Activated T-cell treated with anti-CD3 and anti-CD28 coated beads for 1 hour (primary cell): ENCODE data around the gene RRN3.
"Not testable (repeated sequence)": the region's sequence is repeated elsewhere in the genome, so short reads cannot be mapped to it uniquely, and the experiment has no call there.

ENCODE experiments used
- DNase-seq: peaks from one replicate; pipeline ENCODE4 v3.0.0-alpha.2; 2020; ENCODE audit warnings: low read depth

The RRN3 gene

DNA sequence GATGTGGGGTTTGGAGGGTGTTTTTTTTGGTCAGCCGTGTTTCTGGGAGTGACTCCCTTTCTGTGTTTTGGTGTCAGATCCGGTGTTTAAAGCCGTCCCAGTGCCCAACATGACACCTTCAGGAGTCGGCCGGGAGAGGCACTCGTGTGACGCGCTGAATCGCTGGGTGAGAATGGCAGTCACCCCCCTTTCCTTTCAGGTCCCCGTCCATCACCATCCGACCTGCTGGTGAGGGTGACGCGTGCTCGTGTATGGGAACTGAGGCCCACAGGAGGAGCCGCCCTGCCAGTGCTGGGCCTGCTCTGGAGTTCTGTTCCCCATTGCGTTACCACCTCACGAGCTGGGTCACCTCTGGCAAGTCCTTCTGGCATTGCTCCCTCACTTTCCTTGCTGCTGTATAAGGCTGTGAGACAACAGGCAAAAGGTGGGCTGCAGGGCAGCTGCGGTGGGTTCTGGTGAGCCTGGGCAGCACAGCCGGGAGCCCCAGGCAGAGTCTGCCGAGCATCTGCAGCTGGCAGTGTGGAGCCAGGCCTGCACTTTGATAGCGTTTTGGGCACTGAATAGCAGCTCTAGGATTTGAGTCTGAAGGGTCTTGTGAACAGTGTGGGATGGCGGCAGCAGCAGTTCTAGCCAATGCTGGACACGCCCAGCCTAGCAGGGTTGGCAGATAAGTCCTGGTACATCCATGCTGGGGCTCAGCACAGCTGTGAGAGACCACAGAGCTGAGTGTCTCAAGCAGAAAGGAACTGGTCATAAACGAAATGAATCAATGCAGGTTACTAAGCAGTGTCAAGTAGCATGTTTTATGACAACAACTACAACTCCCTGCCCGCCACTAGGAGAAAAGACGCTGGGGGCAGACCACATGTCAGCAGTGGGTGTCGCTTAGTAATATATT, 65.0 kb downstream of the RRN3 start:
- not testable (repeated sequence) for DNase-seq

DNA sequence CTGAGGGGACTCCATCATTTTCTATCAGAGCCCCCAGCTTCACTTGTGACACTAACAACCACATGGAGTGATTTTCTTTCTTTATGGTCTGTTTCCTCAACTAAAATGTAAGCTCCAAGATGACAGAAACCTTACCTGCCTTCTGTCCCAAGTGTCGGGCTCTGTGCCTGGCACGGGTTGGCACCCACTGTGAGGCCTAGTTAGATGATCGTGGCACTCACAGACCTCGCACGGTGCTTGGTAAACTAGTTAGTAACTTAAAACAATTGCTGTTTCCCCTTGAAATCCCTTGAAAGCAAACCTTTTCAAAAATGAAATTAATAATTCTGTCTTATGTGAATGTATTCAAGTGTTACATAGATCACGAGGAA, 65.7 kb downstream of the RRN3 start:
- DNase-seq: not testable (repeated sequence)

DNA sequence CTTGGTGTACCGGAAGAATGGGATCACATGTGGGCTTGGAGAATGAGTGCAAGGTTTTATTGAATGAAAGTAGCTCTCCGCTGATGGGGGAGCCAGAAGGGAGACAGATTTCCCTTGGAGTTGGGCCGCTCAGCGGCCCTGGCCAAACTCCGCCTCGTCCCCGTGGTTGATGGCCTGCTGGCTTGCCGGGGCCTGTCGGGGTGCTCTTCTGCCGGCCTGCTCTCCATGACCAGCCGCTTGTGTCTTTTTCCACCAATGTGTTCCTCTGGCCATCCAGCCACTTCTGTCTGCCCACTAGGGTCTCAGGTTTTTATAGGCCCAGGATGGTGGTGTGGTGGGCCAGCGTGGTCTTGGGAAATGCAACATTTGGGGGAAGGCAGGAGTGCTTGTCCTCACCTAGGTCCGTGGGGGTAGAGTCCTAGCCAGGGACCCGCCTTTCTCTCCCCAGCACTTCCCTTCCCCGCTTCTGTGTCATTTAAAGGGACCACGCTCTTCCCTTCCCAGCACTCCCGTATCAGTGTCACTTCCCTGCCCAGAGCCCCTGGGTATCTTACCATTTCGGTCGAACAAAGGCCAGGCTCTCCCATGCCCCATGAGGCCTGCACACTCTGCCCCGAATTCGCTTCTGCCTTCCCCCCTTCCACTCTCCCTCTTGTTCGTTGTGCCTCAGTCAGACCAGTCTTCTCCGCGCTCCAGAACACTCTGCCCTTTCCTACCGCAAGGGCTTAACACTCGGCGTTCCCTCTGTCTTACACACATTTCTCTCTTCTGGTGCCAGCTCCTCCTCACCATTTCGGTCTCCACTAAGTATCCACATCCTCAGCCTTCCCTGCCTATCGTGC, 66.3 kb downstream of the RRN3 start:
- DNase-seq: not testable (repeated sequence)

DNA sequence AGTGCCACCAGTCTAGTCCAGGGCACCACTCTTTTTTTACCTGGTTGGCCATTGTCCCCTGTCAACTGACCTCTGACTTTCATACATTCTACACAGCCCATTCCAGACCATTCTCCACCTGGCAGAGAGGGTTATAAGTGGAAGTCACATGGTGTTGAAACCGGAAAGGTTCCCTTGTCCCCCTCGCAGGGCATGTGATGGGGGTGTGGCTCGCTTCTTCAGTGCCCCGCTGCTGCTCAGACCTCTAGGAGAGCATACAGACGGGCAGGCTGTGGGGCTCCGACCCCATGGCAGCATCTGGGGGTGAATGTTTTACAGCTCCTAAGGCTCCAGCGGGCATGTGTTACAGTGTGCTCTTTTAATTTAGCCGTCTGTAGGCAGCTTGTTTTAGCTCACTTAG, 67.0 kb downstream of the RRN3 start:
- not testable (repeated sequence) for DNase-seq

DNA sequence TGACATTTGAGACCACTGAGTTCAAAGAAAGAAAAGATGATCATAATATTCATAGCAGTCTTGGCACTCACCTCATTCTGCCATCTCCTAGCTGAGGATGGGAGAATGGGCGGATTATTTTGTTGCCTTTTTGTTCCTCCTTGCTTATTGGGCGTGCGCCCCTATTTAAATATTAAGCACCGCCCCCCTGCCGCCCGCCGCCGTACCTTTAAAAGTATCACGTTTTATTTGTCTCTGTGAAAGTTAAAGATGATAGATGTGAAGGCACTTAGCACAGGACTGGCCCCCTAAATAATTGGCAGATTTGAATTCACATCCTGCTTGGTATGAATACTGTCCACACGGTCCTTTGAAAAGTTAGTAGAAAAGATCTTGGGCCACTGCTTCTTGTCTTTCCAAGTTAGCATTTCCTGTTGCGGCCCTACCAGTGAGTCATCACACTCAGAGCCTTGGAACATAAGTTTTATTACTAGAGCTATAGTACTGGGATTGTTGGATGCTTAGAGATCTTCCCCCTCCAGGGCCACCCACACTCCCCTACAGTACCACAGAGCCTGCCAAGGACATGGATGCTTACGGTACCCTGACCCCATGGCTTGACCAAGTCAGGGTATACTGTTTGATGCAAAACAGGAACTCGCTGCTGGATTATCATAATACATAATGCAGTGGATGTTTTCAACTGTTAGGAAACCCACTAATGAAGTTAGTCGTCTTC, 68.7 kb downstream of the RRN3 start:
- not testable (repeated sequence) for DNase-seq

DNA sequence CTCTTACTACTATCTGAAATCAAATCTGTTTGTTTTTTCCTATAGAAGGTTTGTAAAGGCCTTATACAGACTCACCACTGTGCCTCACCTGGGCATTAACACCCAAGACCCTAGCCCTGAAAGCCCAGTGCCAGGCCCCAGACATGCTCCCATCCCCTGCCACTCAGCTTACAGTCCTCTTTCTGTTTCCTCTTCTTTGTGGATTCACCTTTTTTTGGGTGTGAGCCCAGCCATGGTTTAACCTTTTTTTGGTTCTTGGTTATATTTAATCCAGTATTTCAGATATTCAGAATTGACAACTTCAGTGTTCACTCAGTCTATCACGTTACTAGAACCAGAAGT, 69.2 kb downstream of the RRN3 start:
- not testable (repeated sequence) for DNase-seq

DNA sequence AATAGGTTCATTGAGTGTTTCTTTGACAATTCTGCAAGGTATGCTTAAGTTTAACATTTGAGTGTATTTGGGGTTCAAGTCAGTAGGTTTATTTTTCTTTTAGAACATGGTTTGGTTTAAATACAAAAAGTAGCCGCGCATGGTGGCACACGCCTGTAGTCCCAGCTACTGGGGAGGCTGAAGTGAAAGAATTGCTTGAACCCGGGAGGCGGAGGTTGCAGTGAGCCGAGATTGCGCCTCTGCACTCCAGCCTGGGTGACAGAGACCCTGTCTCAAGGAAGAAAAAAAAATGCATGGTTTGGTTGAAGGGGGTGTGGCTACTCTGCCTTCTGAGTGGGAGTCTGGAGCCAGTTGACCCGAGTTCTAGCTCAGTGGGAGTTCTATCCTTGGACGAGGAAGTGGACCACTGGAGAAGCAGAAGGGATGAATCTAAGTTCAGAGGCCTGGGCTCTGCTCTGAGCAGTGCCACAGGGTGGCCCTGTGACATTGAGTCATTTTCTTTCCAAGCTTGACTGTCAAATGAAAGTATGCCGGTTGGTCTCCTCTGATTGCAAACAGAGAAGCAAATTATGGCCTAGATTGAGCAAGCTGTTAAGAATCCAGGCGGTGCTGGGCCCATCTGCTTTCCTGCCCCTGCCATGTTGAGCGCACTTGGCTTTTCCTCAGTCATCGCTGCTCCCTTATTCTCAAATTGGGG, 70.5 kb downstream of the RRN3 start:
- not testable (repeated sequence) for DNase-seq

DNA sequence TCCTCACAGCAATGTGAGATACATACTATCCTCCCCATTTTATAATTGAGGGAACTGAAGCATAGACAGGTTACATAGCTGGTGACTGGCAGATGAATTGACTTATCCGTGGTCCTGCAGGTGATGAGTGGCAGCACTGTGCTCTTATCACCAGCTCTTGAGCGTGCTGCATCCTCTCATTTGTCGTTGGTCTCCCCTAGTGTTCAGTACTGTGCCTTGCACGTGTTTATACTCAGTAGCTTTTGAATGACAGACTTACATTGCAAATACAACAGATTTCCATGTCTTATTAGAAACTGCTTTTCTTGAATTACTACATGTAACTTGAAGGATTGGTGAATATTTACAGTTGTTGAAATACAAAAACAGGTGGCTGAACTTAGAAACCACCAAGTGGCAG, 71.9 kb downstream of the RRN3 start:
- DNase-seq: peak; percentile 23

DNA sequence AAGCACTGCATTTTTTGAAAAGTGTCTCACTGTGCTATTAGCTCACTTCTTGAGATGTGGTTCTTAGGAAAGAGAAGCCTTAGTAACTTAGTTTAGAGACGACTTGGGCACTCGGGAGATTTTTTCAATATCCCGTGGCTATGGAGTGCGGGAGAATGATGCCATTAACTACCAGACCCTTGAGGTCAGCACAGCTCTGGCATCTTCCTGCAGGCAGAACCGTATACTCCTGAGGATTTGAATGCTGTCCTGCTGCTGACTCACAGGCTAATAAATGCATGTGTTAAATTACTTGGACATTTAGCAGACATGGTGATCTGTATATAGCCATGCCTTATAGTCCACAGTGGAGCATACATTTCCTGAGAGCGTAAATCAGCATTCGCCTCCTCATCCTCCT, 72.6 kb downstream of the RRN3 start:
- DNase-seq: not testable (repeated sequence)

DNA sequence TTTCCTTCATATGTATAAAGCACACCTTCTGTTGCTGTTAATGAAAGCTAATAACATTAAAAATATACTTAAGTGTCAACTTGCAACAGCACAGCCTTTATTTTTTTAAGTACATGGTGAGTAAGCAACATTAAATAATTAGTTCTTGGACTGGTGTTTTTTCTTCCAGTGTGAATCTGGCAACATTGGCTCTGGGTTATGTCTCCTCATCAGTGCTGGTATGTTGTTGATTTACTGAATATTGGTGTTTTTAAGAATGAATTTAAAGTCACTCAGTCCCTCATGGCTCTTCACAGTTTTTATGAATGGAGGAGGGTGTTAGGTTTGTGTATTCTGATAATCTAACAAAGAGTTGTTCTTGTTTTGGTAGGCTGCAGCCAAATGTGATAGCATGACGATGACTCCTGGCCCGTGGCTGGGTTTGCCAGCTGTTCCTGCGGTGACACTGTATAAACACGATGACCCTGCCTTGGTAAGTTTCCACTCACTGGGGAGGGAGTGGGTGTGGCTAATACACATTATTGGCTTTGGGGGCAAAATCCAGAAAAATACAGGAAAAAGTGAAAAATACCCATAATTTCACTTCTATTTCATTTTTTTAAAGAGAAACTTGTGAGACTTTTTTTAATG, 77.0 kb downstream of the RRN3 start:
- DNase-seq: not testable (repeated sequence)

DNA sequence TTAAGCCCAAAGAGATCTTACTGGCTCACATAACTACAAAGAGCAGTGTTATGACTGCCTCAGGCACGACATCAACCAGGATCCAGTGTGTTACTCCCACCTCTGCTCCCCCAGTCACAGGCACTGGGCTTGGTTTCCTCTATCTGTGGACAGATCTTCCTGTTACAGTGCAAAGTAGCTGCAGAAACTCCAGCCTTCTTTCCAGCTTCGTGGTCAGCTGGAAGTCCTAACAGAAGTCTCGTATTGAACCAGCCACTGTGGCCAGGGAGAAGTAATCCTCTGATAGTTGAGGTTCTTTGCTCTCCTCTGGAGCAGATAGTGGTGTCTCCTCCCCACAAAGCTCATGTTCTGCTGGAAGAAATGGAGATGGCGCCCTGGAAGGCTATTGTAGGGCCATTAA, 77.7 kb downstream of the RRN3 start:
- DNase-seq: not testable (repeated sequence)

DNA sequence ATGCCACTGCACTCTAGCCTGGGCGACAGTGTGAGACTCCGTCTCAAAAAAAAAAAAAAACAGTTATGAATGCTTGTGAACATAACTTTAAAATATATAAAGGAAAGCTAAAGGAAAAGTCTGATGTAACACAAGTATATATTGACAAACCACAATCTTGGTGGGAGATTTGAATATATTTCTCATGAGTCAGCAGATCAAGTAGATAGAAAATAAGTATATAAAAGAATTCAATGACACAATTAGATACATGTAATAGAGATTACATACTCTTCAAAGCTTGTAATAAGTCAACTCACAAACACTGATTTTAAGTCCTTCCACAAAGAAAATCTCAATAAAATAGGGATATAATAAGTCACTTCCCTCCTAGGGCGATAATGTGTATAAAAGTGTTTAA, 78.4 kb downstream of the RRN3 start:
- DNase-seq: not testable (repeated sequence)

DNA sequence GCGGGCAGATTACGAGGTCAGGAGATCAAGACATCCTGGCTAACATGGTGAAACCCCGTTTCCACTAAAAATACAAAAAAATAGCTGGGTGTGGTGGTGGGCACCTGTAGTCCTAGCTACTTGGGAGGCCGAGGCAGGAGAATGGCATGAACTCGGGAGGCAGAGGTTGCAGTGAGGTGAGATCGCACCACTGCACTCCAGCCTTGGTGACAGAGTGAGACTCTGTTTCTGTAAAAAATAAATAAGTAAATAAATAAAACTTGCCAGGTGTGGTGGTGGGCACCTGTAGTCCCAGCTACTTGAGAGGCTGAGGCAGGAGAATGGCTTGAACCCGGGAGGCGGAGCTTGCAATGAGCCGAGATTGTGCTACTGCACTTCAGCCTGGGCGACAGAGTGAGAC, 81.1 kb downstream of the RRN3 start:
- DNase-seq: not testable (repeated sequence)
